ENCODE results near the gene RHD. TPM values are rescaled to one million over a fixed set of nuclear protein-coding genes. Genes with fewer than 3 reads are reported as not detected.

The RHD gene
- total RNA-seq, 2 experiments from 2014 or later: not detected

GRCh38 chr1:25247024-25247828 is 25.1 kb upstream of the RHD start, which contains the start of gene RSRP1:
Gene RSRP1, minus strand, starts transcription at chr1:25247454. Its CDS starts 491 bp downstream, at chr1:25246963.
- Histone ChIP-seq H3K27me3 (ENCODE audit: control insufficient read depth in 1 of 2, insufficient read depth in 2 of 2, low read length in 2 of 2) (no peaks in the 10 kb centered on the region), H3K36me3 (ENCODE audit: insufficient read depth, low read length) (peaks cover 45% of the 10 kb centered on the region), H3K27ac (ENCODE audit: low read depth in 1 of 2, low read length in 2 of 2) (peak within 1 kb of the TSS; percentile 98 to 99), H3K9me3 (ENCODE audit: control insufficient read depth in 1 of 2, insufficient read depth in 1 of 2, low read length in 2 of 2) (no peaks in the 10 kb centered on the region), H3K4me1 (ENCODE audit: insufficient read depth, low read length) (peaks cover 29% of the 10 kb centered on the region), H3K4me3 (ENCODE audit: low read length) (peak within 1 kb of the TSS; percentile 97)
- ChIA-PET POLR2A (interaction anchor here (0.5 to 6.0 kb wide), 38 partner anchors 8 to 1541 kb away, joined by 3 to 277 read pairs (median 4); partner anchors contain the start of genes CEP85, CLIC4, MACO1 and MTFR1L), CTCF (no interaction called here)
- Mint-ChIP-seq H3K9me3 (no peaks in the 10 kb centered on the region), H3K36me3 (ENCODE audit: low read depth) (peaks cover 54% of the 10 kb centered on the region), H3K4me3 (peak within 1 kb of the TSS; percentile 97), H3K27ac (peak within 1 kb of the TSS; percentile 99), H3K4me1 (ENCODE audit: low read depth) (peaks cover 60% of the 10 kb centered on the region), H3K27me3 (peaks cover 5% of the 10 kb centered on the region)
- no peak for TF ChIP-seq CTCF (IDR thresholded peaks at IDR 0.05)
- peak; percentile 84 for ATAC-seq (ENCODE audit: poor library complexity)
- DNase-seq: peak; percentile 99 to 100 (median 100)
- intact Hi-C loops (cut with DNase I, micrococcal nuclease): loop anchor here (1.0 to 10.0 kb wide), 8 partner anchors 15 to 1988 kb away; partner anchors contain the start of genes SYF2 (in 2 of the 2), TMEM50A (in 2 of the 2), LYPLA2 (in 1 of the 2) and MTFR1L (in 1 of the 2)

- Mint-ChIP-seq H3K9me3 (no peaks in the 10 kb centered on the region), H3K4me3 (peak overlapping the region; percentile 97), H3K36me3 (ENCODE audit: low read depth) (peaks cover 45% of the 10 kb centered on the region), H3K27ac (peak overlapping the region; percentile 99), H3K27me3 (peaks cover 5% of the 10 kb centered on the region), H3K4me1 (ENCODE audit: low read depth) (peaks cover 51% of the 10 kb centered on the region)
- DNase-seq (peak in 1 of 14 experiments; percentile 32), ATAC-seq (ENCODE audit: poor library complexity) (no peak)
- ChIA-PET CTCF (no interaction called here), POLR2A (interaction anchor here (0.6 to 6.0 kb wide), 41 partner anchors 9 to 1540 kb away, joined by 3 to 277 read pairs (median 4); partner anchors contain the start of genes CEP85, CLIC4, MACO1 and MTFR1L)
- H3K4me3 ChIP-seq (ENCODE audit: low read length): peak overlapping the region; percentile 97
- H3K27me3 ChIP-seq (ENCODE audit: control insufficient read depth in 1 of 2, insufficient read depth in 2 of 2, low read length in 2 of 2): no peaks in the 10 kb centered on the region
- TF ChIP-seq CTCF (IDR thresholded peaks at IDR 0.05): no peak
- intact Hi-C loops (cut with DNase I, micrococcal nuclease): loop anchor here (1.0 to 10.0 kb wide), 8 partner anchors 16 to 1987 kb away; partner anchors contain the start of genes SYF2 (in 2 of the 2), TMEM50A (in 2 of the 2), LYPLA2 (in 1 of the 2) and MTFR1L (in 1 of the 2)
- H3K27ac ChIP-seq (ENCODE audit: low read depth in 1 of 2, low read length in 2 of 2): peak overlapping the region; percentile 98 to 99
- peaks cover 37% of the 10 kb centered on the region for H3K36me3 ChIP-seq (ENCODE audit: insufficient read depth, low read length)
- H3K4me1 ChIP-seq (ENCODE audit: insufficient read depth, low read length): peaks cover 29% of the 10 kb centered on the region
- no peaks in the 10 kb centered on the region for H3K9me3 ChIP-seq (ENCODE audit: control insufficient read depth in 1 of 2, insufficient read depth in 1 of 2, low read length in 2 of 2)
Observed at GRCh38 chr1:25247829-25248754, 24.2 kb upstream of the RHD start.

GRCh38 chr1:25253911-25254310 is 18.4 kb upstream of the RHD start:
- Mint-ChIP-seq H3K4me3 (no peak overlapping the region), H3K9me3 (no peaks in the 10 kb centered on the region), H3K36me3 (ENCODE audit: low read depth) (no peaks in the 10 kb centered on the region), H3K4me1 (ENCODE audit: low read depth) (no peaks in the 10 kb centered on the region), H3K27ac (no peak overlapping the region), H3K27me3 (no peaks in the 10 kb centered on the region)
- H3K4me1 ChIP-seq (ENCODE audit: insufficient read depth, low read length): no peaks in the 10 kb centered on the region
- H3K27ac ChIP-seq (ENCODE audit: low read depth in 1 of 2, low read length in 2 of 2): no peak overlapping the region
- H3K27me3 ChIP-seq (ENCODE audit: control insufficient read depth in 1 of 2, insufficient read depth in 2 of 2, low read length in 2 of 2): no peaks in the 10 kb centered on the region
- TF ChIP-seq CTCF (IDR thresholded peaks at IDR 0.05): no peak
- H3K9me3 ChIP-seq (ENCODE audit: control insufficient read depth in 1 of 2, insufficient read depth in 1 of 2, low read length in 2 of 2): no peaks in the 10 kb centered on the region
- no peaks in the 10 kb centered on the region for H3K36me3 ChIP-seq (ENCODE audit: insufficient read depth, low read length)
- ATAC-seq (ENCODE audit: poor library complexity) (no peak), DNase-seq (no peak)
- no peak overlapping the region for H3K4me3 ChIP-seq (ENCODE audit: low read length)
- POLR2A ChIA-PET: interaction anchor here (1.2 to 1.9 kb wide), 2 partner anchors 14 to 22 kb away, joined by 4 to 6 read pairs; partner anchors contain the start of gene SYF2
- CTCF ChIA-PET: no interaction called here
- intact Hi-C loops (cut with DNase I, micrococcal nuclease): no loop called here

Measured in CD4-positive, alpha-beta T cell (primary cell).